ENCODE measurements around the gene ENOX2. TPM values are rescaled to one million over a fixed set of nuclear protein-coding genes. Genes with fewer than 3 reads are reported as not detected.
"Not testable (repeated sequence)": the region's sequence is repeated elsewhere in the genome, so short reads cannot be mapped to it uniquely, and the experiment has no call there.

Gene ENOX2
- total RNA-seq, 1 experiment from 2014 or later: 12.9 TPM

- ATAC-seq; H2AFZ ChIP-seq (ENCODE audit: low read depth, low read length, poor library complexity, severe bottlenecking); H3K4me3 ChIP-seq (replicated peaks in 1 of 2; ENCODE audit: low read depth in 1 of 2, low read length in 2 of 2); H3K4me1 ChIP-seq (ENCODE audit: control insufficient read depth in 1 of 2, insufficient read depth in 2 of 2, low read length in 2 of 2); H3K27ac ChIP-seq (ENCODE audit: low read depth, low read length); H4K20me1 ChIP-seq (ENCODE audit: insufficient read depth); DNase-seq (ENCODE audit: low read depth, low spot score); H3K9me3 ChIP-seq (ENCODE audit: control insufficient read depth in 1 of 2, insufficient read depth in 1 of 2, low read depth in 1 of 2, low read length in 2 of 2); H3K36me3 ChIP-seq (ENCODE audit: control insufficient read depth in 1 of 2, insufficient read depth in 2 of 2, low read length in 2 of 2); CTCF ChIA-PET; H3K4me2 ChIP-seq (ENCODE audit: low read length); POLR2A ChIA-PET; H3K27me3 ChIP-seq (ENCODE audit: insufficient read depth, low read length); BruUV-seq (replicated peaks); H3K79me2 ChIP-seq (ENCODE audit: insufficient read depth, low read length); H3K9ac ChIP-seq (ENCODE audit: low read length); H3K9me2 ChIP-seq (ENCODE audit: insufficient read depth): not testable (repeated sequence)
- intact Hi-C loops (cut with micrococcal nuclease): loop anchor here (10.0 kb wide), 1 partner anchor 1314 kb away; no protein-coding TSS in a partner anchor
- RAD21 ChIA-PET (ENCODE audit: low non-redundant PET in 1 of 2, low total read pairs in 2 of 2, uncharacterized antibody in 2 of 2, unreplicated experiment in 2 of 2): interaction anchor here in 1 of 2 experiments (0.7 kb wide), 1 partner anchor 1503 kb away, joined by 3 read pairs; no protein-coding TSS in a partner anchor
Observed at GRCh38 chrX:130918498-130918897, 15.5 kb upstream of the ENOX2 start.

- Histone ChIP-seq H4K20me1 (ENCODE audit: insufficient read depth) (no peaks in the 10 kb centered on the region), H2AFZ (ENCODE audit: low read depth, low read length, poor library complexity, severe bottlenecking) (no peak overlapping the region), H3K4me3 (replicated peaks in 1 of 2; ENCODE audit: low read depth in 1 of 2, low read length in 2 of 2) (no peak overlapping the region), H3K27me3 (ENCODE audit: insufficient read depth, low read length) (no peaks in the 10 kb centered on the region), H3K27ac (ENCODE audit: low read depth, low read length) (no peak overlapping the region), H3K4me1 (ENCODE audit: control insufficient read depth in 1 of 2, insufficient read depth in 2 of 2, low read length in 2 of 2) (no peaks in the 10 kb centered on the region), H3K9me3 (ENCODE audit: control insufficient read depth in 1 of 2, insufficient read depth in 1 of 2, low read depth in 1 of 2, low read length in 2 of 2) (no peaks in the 10 kb centered on the region), H3K9me2 (ENCODE audit: insufficient read depth) (no peaks in the 10 kb centered on the region), H3K79me2 (ENCODE audit: insufficient read depth, low read length) (no peaks in the 10 kb centered on the region), H3K36me3 (ENCODE audit: control insufficient read depth in 1 of 2, insufficient read depth in 2 of 2, low read length in 2 of 2) (no peaks in the 10 kb centered on the region), H3K9ac (ENCODE audit: low read length) (no peak overlapping the region), H3K4me2 (ENCODE audit: low read length) (no peak overlapping the region)
- POLR2A ChIA-PET: no interaction called here
- ATAC-seq: peak; percentile 76
- peak; percentile 47 for DNase-seq (ENCODE audit: low read depth, low spot score)
- CTCF ChIA-PET: interaction anchor here (0.6 to 3.4 kb wide), 9 partner anchors 8 to 759 kb away, joined by 3 to 38 read pairs (median 4); partner anchors contain the start of gene ENOX2
- RAD21 ChIA-PET (ENCODE audit: low non-redundant PET in 1 of 2, low total read pairs in 2 of 2, uncharacterized antibody in 2 of 2, unreplicated experiment in 2 of 2): interaction anchor here (0.7 to 1.2 kb wide), 5 partner anchors 148 to 523 kb away, joined by 3 to 6 read pairs (median 3); no protein-coding TSS in a partner anchor
- TF ChIP-seq CEBPB (IDR thresholded peaks at IDR 0.05; ENCODE audit: low read depth) (no peak), RAD21 (IDR thresholded peaks at IDR 0.05; ENCODE audit: low read depth) (peak; percentile 86), SP1 (IDR thresholded peaks at IDR 0.05; ENCODE audit: low read depth) (no peak), CTCF (IDR thresholded peaks at IDR 0.05 in 2 of 3, conservative IDR thresholded peaks at IDR 0.05 in 1 of 3; ENCODE audit: borderline replicate concordance in 1 of 3, insufficient read depth in 1 of 3, low read depth in 2 of 3, low read length in 2 of 3) (peak; percentile 58 to 70 (median 63); a peak in 5 of 6 replicates)
- no TSS peak for BruUV-seq (replicated peaks)
- intact Hi-C loops (cut with micrococcal nuclease): loop anchor here (1.0 to 10.0 kb wide), 5 partner anchors 342 to 1312 kb away; no protein-coding TSS in a partner anchor
Observed at GRCh38 chrX:130916636-130917422, 13.8 kb upstream of the ENOX2 start.

All from HCT116 (cell line).